Large intestine (tissue), 3 donors: ENCODE data around the gene HSPA6. TPM values are rescaled to one million over a fixed set of nuclear protein-coding genes. Genes with fewer than 3 reads are reported as not detected.
"Not testable (repeated sequence)": the region's sequence is repeated elsewhere in the genome, so short reads cannot be mapped to it uniquely, and the experiment has no call there.

Source experiments
- DNase-seq, 2 donors: peaks; one replicate each; pipeline versions ENCODE4 v3.0.0 to v3.0.0-alpha.2; 2013
- H3K27ac ChIP-seq: one replicate; pipeline ENCODE4 v1.5.1; 2013; ENCODE audit warnings: low read length
- H3K27me3 ChIP-seq: 2 replicates; pipeline ENCODE4 v1.6.1; 2013; ENCODE audit warnings: low read length; ENCODE audit not compliant: control insufficient read depth, insufficient read depth
- H3K36me3 ChIP-seq: 2 replicates; pipeline ENCODE4 v1.6.1; 2013; ENCODE audit warnings: low read length; ENCODE audit not compliant: control insufficient read depth, insufficient read depth
- H3K4me1 ChIP-seq: one replicate; pipeline ENCODE4 v1.6.1; 2013; ENCODE audit warnings: low read length; ENCODE audit not compliant: control insufficient read depth, insufficient read depth
- H3K4me3 ChIP-seq: one replicate; pipeline ENCODE4 v1.5.1; 2013; ENCODE audit warnings: low read length
- H3K9me3 ChIP-seq: one replicate; pipeline ENCODE4 v1.6.1; 2013; ENCODE audit warnings: mild to moderate bottlenecking, low read depth, low read length, moderate library complexity; ENCODE audit not compliant: control insufficient read depth
- WGBS: methylation state at CpG from one replicate; pipeline ENCODE4 v1.1.5; 2013; ENCODE audit warnings: low lambda C conversion rate; ENCODE audit not compliant: insufficient coverage; 5-methylcytosine and 5-hydroxymethylcytosine counted together
- polyA plus RNA-seq: library from polyadenylated mRNA; unstranded; fragments of 120-200 nt; gene quantifications from one replicate; pipeline ENCODE4 v1.2.1, GENCODE V29; 2013

The HSPA6 gene
- polyA plus RNA-seq, 1 donor = 0.46 TPM

DNA sequence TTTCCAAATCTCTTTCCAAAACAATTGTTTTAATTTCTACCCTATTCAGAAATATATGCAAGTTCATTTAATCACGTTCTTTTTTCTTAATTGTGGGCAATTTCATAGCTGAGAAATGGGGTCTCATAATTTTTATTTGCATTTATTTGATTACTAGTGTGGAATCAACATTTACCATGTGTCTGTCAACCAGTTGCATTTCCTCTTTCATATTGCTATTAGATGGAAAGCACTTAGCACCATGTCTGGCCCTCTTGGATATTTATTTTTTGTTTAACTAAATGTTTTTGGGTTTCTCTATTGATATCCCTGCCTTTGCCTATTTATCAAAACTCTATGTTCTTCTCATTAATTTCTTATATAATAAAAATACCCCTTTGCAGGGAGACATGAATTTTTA, 39.2 kb downstream of the HSPA6 start:
- not testable (repeated sequence) for H3K4me1 ChIP-seq, H3K36me3 ChIP-seq, H3K4me3 ChIP-seq, H3K27ac ChIP-seq, DNase-seq, H3K9me3 ChIP-seq, H3K27me3 ChIP-seq
- no CpG with 5 or more reads among the region's 1 CpG for WGBS

DNA sequence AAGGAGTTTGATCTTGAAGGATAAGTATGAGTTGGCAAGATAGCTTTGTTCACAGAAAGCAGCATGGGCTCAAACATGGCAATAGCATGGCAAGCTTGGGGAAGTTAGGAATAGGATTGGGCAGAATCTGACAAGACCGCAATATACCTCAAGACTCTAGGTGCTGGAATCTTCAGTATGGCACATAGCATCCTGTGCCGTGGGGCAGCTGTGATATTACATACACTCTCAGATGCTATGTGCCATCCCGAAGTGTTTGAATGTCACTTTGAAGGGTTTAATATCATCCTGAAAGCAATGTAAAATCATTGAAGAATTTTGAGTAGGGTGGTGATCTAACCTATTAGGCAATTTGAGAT, 42.2 kb downstream of the HSPA6 start:
- H3K9me3 ChIP-seq, DNase-seq, H3K27me3 ChIP-seq, H3K4me3 ChIP-seq, H3K36me3 ChIP-seq, H3K27ac ChIP-seq, H3K4me1 ChIP-seq: not testable (repeated sequence)
- WGBS = no CpG with 5 or more reads among the region's 3 CpGs

DNA sequence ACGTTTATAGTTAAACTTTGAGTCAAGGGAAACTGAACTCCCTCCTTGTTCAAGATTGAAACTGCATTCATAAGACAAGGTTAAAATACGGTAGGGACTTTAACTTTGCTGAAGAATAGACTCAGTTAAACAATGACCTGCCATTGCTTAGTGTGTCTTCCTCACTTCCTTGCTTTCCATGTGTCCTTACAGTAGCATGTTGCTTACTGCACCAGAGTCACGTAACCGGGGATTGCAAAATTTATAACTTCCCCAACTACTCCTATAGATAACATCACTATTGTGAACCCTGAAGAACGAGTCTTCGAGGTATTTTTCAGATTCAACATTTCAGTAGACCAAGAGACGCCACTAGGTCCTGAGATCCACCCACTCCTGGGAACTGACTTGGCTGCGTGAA, 47.4 kb downstream of the HSPA6 start:
- H3K27ac ChIP-seq, H3K4me1 ChIP-seq, H3K9me3 ChIP-seq, DNase-seq, H3K27me3 ChIP-seq, H3K36me3 ChIP-seq, H3K4me3 ChIP-seq: not testable (repeated sequence)
- WGBS = no CpG with 5 or more reads among the region's 8 CpGs

Other genes with a start within 250 kb of the HSPA6 start
- gene MPZ, start 214.6 kb upstream of the HSPA6 start, polyA plus RNA-seq = 10.1 TPM
- 194 TPM for gene SDHC, start 210.2 kb upstream of the HSPA6 start, polyA plus RNA-seq
- gene CFAP126, start 156.7 kb upstream of the HSPA6 start, polyA plus RNA-seq = 0.15 TPM
- 3.0 TPM for gene FCGR2A, start 19.1 kb upstream of the HSPA6 start, polyA plus RNA-seq
- gene FCGR3A, start 25.3 kb downstream of the HSPA6 start, polyA plus RNA-seq = 3.1 TPM
- gene FCGR3B, start 106.6 kb downstream of the HSPA6 start, polyA plus RNA-seq = 0.04 TPM
- gene FCGR2B, start 138.6 kb downstream of the HSPA6 start, polyA plus RNA-seq = 0.06 TPM
- 0.12 TPM for gene FCRLA, start 182.7 kb downstream of the HSPA6 start, polyA plus RNA-seq
- gene FCRLB, start 197.0 kb downstream of the HSPA6 start, polyA plus RNA-seq = 0.60 TPM
- 33.8 TPM for gene DUSP12, start 225.2 kb downstream of the HSPA6 start, polyA plus RNA-seq
- gene ATF6, start 241.8 kb downstream of the HSPA6 start, polyA plus RNA-seq = 19.6 TPM